HEK293T (cell line): Measurements from ENCODE around the gene RNF133.

Experiments used
- ARNT ChIP-seq: fragments of 450-650 bp; IDR thresholded peaks from 2 replicates; pipeline ENCODE4 v1.6.1; 2017; ENCODE audit warnings: mild to moderate bottlenecking
- BHLHE40 ChIP-seq: fragments of 450-650 bp; IDR thresholded peaks from 2 replicates; pipeline ENCODE4 v1.6.1; 2016; ENCODE audit warnings: mild to moderate bottlenecking, moderate library complexity, borderline replicate concordance
- ELF4 ChIP-seq: fragments of 450-650 bp; IDR thresholded peaks from 2 replicates; pipeline ENCODE4 v1.6.1; 2017; ENCODE audit warnings: antibody characterized with exemption
- FOXK2 ChIP-seq: fragments of 450-650 bp; IDR thresholded peaks from 2 replicates; pipeline ENCODE4 v1.6.1; 2016; ENCODE audit warnings: mild to moderate bottlenecking
- FOXM1 ChIP-seq: fragments of 450-650 bp; IDR thresholded peaks from 2 replicates; pipeline ENCODE4 v1.6.1; 2017; ENCODE audit warnings: mild to moderate bottlenecking, borderline replicate concordance
- HDGF ChIP-seq: fragments of 450-650 bp; IDR thresholded peaks from 2 replicates; pipeline ENCODE4 v1.6.1; 2017; ENCODE audit warnings: antibody characterized with exemption, borderline replicate concordance
- L3MBTL2 ChIP-seq: fragments of 450-650 bp; conservative IDR thresholded peaks from 2 replicates; pipeline ENCODE4 v1.6.1; 2016; ENCODE audit warnings: mild to moderate bottlenecking
- LEF1 ChIP-seq: fragments of 450-650 bp; IDR thresholded peaks from 2 replicates; pipeline ENCODE4 v1.6.1; 2017; ENCODE audit warnings: mild to moderate bottlenecking, borderline replicate concordance
- NFRKB ChIP-seq: fragments of 450-650 bp; IDR thresholded peaks from 2 replicates; pipeline ENCODE4 v1.6.1; 2016; ENCODE audit warnings: mild to moderate bottlenecking, moderate library complexity
- PKNOX1 ChIP-seq: fragments of 450-650 bp; IDR thresholded peaks from 2 replicates; pipeline ENCODE4 v1.6.1; 2016
- SUZ12 ChIP-seq: fragments of 450-650 bp; IDR thresholded peaks from 2 replicates; pipeline ENCODE4 v1.6.1; 2016; ENCODE audit warnings: mild to moderate bottlenecking
- TARDBP ChIP-seq: fragments of 450-650 bp; IDR thresholded peaks from 2 replicates; pipeline ENCODE4 v1.6.1; 2016
- ZNF384 ChIP-seq: fragments of 450-650 bp; IDR thresholded peaks from 2 replicates; pipeline ENCODE4 v1.6.1; 2016

- no peak for TF ChIP-seq L3MBTL2
- TF ChIP-seq PKNOX1: no peak
- TF ChIP-seq ELF4: no peak
- TF ChIP-seq NFRKB: no peak
- no peak for TF ChIP-seq BHLHE40
- no peak for TF ChIP-seq SUZ12
- no peak for TF ChIP-seq ARNT
- TF ChIP-seq TARDBP: no peak
- no peak for TF ChIP-seq FOXM1
- no peak for TF ChIP-seq HDGF
- no peak for TF ChIP-seq ZNF384
- TF ChIP-seq LEF1: no peak
- TF ChIP-seq FOXK2: no peak
Measured at GRCh38 chr7:122674502-122674901, 24.4 kb downstream of the RNF133 start.
